GM15510 (cell line): ENCODE measurements around the gene SOX11.

ENCODE experiments used
- POLR2A ChIP-seq: IDR thresholded peaks from 3 replicates; pipeline ENCODE4 v1.6.1; 2011; ENCODE audit warnings: borderline replicate concordance; ENCODE audit not compliant: insufficient read length; ENCODE audit errors: extremely low read depth

Gene SOX11

DNA sequence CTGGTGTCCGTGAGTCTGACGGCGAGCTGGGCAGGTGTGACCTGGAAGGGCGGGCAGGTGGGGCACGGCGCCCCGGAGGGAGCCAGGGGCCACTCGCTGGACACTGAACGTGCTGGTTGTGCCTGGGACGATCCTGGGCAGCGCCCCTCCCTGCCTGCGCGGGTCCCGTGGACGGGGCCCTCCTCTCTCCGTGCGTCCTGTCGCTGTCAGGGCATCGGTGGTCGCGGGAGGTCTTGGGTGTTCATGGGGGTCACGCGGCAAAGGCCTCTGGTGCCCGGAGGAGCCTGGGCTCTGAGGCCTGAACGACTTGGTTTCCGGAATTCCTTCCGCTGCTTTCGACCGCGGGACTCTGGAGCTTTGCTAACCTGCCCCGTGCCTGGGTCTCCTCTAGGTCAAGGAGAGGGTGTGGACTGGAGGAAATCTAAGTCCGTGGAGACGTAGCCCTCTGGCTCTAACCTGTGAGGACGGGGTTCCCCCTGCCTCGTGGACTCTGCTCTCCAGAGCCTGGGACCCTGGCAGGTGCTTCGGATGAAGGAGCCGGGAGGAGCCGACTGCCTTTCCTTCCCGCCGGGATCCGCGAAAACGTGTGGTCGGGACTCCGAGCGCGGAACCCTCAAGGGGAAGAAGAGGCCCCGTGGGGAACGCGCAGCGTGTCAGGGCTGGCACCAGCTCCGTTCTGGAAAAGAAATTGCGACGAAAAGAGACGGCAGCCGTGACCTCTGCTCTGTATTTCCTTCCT is 14.7 kb downstream of the SOX11 start:
- no peak for TF ChIP-seq POLR2A

DNA sequence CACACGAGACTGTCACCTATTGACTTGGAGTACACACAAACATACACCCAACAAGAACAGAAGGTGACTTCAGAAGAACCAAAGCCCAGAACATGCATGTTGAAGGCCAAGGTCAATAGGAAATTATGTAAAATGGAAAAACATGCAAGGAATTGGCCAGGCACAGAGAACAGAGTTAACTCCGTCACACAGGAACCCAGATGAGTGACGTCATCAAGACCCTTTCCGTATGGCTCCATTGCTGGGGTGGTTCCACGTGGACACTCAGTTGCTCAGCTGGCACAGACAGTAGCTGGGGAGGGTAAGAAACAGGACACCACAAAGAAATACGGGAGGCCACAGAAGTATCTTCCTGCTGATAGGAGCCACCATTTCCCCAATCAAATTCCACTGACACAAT is 18.4 kb downstream of the SOX11 start:
- no peak for TF ChIP-seq POLR2A

DNA sequence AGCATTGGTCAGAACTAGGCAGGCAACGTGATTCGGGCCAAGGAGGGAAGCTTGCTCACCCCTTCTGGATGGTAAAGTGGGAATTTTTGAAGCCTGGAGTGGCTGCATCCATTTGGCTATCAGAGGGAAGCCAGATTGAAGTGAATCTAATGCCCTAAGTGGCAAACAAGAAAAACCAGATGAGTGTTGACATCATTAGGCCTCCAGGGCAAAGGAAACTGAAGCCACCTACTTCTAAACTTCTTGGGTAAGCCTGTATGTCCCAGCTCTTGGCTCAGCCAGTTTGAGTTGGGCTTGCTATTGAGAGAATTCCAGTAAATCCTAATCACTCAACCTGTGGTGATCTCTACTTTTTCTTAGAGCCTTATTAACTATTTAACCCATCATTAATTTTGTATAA is 20.9 kb downstream of the SOX11 start:
- TF ChIP-seq POLR2A = no peak

DNA sequence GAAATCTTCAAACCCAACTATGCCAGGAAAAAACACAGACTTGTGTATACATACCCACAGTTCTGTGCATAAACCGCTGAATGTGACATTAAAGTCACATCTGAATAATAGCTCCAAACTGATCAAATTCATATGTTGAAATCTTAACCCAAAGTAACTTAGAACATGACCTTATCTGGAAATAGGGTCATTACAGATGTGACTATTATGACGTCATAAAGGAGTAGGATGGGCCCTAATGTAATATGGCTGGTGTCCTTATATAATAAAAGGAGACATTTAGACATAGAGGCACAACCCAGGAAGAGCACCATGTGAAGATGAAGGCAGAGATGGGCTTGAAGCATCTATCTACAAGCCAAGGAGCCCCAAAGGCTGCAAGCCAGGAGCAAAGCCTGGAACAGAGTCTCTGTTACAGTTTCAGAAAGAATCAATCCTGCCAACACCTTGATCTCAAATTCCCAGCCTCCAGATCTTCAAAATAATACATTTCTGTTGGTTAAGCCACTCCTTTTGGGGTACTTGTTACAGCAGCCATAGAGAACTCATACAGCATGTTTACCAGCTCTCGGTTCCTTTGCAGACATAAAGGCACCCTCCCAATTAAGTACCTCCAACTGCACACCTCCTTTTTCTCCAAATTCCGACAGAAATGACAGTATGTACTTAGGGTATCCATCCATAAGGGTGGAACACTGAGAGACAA is 27.6 kb downstream of the SOX11 start:
- no peak for TF ChIP-seq POLR2A

GRCh38 chr2:5720426-5720825 is 28.2 kb downstream of the SOX11 start:
- TF ChIP-seq POLR2A = no peak

DNA sequence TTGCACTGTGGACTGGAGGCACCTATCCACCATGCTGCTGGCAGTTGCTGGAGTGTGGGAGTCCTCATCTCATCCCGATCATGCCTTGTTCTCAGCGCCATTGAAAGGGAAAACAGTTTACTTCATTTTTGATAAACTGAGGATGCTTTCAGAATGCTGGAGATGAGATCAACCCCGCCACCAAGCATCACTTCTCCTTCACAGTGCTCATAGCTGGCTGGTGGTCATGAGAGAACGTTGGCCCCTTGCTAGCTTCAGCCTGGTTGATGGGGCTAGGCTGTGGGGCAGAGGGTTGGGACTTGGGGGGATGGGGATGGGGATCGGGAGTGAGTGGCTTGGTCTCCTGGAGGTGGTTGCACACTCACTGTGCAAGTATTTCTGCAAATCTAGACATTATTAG is 30.1 kb downstream of the SOX11 start:
- no peak for TF ChIP-seq POLR2A

DNA sequence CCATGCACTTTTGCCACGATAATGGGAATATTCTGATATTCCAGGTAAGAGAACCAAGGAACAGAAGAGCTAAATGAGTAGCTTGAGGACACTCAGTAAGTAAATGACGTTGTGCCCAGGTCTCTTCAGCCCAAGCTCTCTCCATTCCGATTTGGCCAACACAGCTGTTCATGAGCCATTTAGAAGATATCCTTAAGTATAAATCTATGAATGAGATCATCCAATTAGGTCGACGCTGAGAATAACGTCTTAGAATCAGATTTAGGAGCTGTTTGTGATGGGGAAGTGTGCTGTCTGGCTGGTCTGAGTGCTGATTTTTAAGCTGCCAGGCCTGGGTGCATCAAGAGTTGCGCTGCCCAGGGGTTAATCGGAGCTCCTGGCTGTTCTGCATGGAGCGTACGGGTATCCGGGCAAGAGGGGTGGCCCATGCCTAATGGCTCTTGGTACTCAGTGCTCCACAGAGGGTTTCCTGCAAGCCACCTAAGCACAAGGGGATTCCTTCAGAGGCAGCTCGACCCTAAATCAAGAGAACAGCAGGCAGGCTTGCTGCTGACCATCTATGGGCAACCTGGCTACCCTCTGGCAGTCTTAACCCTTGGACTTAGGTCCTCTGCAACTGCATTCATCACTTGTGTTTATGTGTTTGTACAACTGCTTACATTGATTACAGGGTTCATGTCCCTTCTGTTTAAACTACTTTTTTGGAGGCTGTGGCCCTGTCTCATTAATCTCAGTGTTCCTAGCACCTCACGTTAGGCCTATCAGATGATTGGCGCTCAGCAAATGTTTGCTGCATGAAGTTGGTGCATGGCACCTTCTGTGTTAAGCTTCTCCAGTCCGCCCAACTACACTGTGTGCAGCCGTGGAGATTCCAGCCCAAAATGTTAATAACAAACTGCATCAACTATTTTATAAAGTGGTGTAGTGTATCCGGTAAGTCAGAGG is 31.9 kb downstream of the SOX11 start:
- no peak for TF ChIP-seq POLR2A

- no peak for TF ChIP-seq POLR2A
Measured at GRCh38 chr2:5725072-5725471, 32.9 kb downstream of the SOX11 start.

- TF ChIP-seq POLR2A = no peak
Measured at GRCh38 chr2:5725794-5726463, 33.7 kb downstream of the SOX11 start.

DNA sequence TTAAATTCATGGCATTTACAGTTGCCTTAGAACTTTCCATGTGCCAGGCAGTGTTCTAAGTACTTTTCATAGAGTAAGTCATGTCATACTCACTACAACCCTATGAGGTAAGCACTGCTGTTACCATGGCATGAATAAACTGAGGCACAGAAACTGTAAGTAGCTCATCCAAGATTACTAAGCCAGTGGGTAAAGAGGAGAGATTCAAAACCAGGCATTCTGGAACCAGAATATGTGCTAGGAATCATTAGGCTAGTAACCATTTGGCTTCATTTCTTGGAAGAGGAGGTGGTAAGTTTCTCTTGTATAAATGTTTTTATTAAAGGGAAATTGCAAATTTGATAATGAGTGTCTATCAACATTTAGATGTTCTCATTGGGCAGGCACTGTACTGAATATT is 35.1 kb downstream of the SOX11 start:
- no peak for TF ChIP-seq POLR2A

GRCh38 chr2:5729416-5729815 is 37.2 kb downstream of the SOX11 start:
- no peak for TF ChIP-seq POLR2A

GRCh38 chr2:5730386-5730785 is 38.2 kb downstream of the SOX11 start:
- no peak for TF ChIP-seq POLR2A

DNA sequence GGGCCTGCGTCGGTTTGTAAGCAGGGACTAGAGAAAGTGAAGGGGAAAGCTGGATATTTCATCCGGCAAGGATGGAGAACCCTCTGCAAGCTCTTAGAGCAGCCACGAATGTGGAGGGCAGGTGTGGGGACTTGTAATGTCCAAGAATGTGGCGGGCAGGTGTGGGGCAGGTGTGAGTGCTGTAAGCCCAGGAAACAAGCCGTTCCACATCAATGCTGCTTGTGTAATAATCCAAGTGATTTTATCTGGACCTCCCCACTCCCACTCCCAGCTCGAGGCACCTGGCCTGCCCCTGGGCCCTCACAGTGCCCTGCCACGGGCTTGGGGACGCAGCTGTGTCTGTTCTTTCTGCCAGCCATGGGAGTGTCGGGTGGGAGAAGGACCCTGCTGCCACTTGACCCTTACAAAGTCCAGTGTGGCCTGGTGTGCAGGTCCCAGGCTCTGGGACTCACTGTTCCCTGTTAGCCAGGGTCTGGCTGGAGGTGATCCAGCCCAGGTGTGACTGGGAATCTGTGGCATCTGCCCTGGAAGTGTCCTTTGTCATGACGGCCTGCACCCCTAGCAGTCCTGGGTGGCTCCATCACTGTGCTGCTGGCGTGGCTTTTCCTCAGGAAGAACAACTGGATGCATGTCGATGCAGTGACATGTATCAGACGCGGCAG is 42.8 kb downstream of the SOX11 start:
- no peak for TF ChIP-seq POLR2A

- TF ChIP-seq POLR2A = no peak
Measured at GRCh38 chr2:5735521-5735861, 43.3 kb downstream of the SOX11 start.
